KMS-11 (cell line): ENCODE measurements around the gene TOP3B.
"Not testable (repeated sequence)": the region's sequence is repeated elsewhere in the genome, so short reads cannot be mapped to it uniquely, and the experiment has no call there.

Experiments
- H2AFZ ChIP-seq: fragments of 200-600 bp; sonication (generic); 2 replicates; pipeline ENCODE4 v1.6.1; 2016; ENCODE audit warnings: antibody characterized with exemption, mixed run types, low read depth
- H3K27ac ChIP-seq: fragments of 200-600 bp; sonication (generic); 2 replicates; pipeline ENCODE4 v1.6.1; 2016; ENCODE audit warnings: mild to moderate bottlenecking, mixed run types
- H3K27me3 ChIP-seq: fragments of 200-600 bp; sonication (generic); 2 replicates; pipeline ENCODE4 v1.6.1; 2017; ENCODE audit warnings: mild to moderate bottlenecking, low read depth, mixed run types, moderate library complexity; ENCODE audit not compliant: insufficient read depth
- H3K36me3 ChIP-seq: fragments of 200-600 bp; sonication (generic); 2 replicates; pipeline ENCODE4 v1.6.1; 2017; ENCODE audit warnings: mild to moderate bottlenecking, mixed run types; ENCODE audit not compliant: insufficient read depth
- H3K4me1 ChIP-seq: fragments of 200-600 bp; sonication (generic); 2 replicates; pipeline ENCODE4 v1.6.1; 2016; ENCODE audit warnings: mild to moderate bottlenecking, low read depth, mixed run types; ENCODE audit not compliant: poor library complexity, severe bottlenecking
- H3K4me2 ChIP-seq: fragments of 200-600 bp; sonication (generic); 2 replicates; pipeline ENCODE4 v1.7.0; 2016; ENCODE audit warnings: mild to moderate bottlenecking, mixed run types
- H3K4me3 ChIP-seq: fragments of 200-600 bp; sonication (generic); IDR thresholded peaks from 2 replicates; pipeline ENCODE4 v1.6.1; 2017; ENCODE audit warnings: low read depth, low read length, mixed read lengths; ENCODE audit not compliant: insufficient read depth
- H3K79me2 ChIP-seq: fragments of 200-600 bp; sonication (generic); 2 replicates; pipeline ENCODE4 v1.6.1; 2016; ENCODE audit warnings: low read depth, mixed run types; ENCODE audit not compliant: insufficient read depth
- H3K9ac ChIP-seq: fragments of 200-600 bp; sonication (generic); 2 replicates; pipeline ENCODE4 v1.6.1; 2016; ENCODE audit warnings: mild to moderate bottlenecking, mixed run types
- H4K20me1 ChIP-seq: fragments of 200-600 bp; sonication (generic); 2 replicates; pipeline ENCODE4 v1.6.1; 2016; ENCODE audit warnings: mild to moderate bottlenecking, mixed run types; ENCODE audit not compliant: insufficient read depth
- CTCF ChIP-seq: fragments of 200-600 bp; sonication (generic); conservative IDR thresholded peaks from 2 replicates; pipeline ENCODE4 v1.6.1; 2017; ENCODE audit warnings: low read depth, mild to moderate bottlenecking, antibody characterized with exemption, low read length, moderate library complexity, mixed read lengths

TOP3B gene

DNA sequence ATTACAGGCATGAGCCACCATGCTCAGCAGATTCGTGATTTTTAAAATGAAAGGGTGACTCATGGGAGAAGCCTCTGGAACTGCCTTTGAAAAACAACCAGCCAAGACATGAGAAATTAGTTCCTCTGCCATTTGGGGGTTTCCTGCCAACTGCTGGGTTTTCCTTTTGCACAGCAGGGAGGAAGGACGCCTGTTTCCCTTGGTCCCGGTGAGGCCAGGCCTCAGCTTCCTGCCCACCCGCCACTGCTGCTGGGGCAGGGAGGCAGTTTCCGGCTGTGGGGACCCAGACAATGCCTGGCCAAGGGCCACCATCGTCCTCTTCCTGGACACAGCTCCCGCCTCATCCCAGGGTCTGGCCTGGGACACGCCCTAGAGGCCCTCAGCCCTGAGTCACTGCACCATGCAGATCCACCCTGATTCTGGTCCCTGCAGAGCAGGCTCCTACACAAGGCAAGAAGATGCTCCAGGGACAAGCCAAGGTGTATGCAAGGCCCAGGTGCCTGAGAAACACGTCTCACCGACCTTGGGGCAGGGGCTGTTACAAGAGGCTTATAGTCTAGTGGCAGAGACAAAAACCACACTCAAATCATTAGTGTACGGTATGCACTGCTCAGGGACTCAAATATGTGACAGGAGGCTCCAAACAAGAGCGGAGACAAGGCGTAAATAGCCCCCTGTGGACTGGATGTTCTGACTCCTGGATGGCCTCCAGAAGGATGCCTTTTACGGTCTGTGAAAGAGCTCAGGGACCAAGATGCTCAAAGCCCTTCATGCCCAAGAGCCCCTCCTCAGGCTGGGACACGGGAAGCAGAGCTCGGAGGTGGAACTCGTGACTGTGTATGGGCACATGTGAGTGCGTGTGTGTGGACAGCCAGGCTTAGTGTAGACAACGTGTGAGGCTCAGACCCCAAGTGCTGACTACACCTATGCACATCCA, 39.9 kb downstream of the TOP3B start:
- no peak overlapping the region for H2AFZ ChIP-seq
- H3K36me3 ChIP-seq, result no peaks in the 10 kb centered on the region
- peaks cover 8% of the 10 kb centered on the region for H3K4me1 ChIP-seq
- H3K27me3 ChIP-seq, result no peaks in the 10 kb centered on the region
- no peak overlapping the region for H3K4me3 ChIP-seq
- H3K9ac ChIP-seq, result no peak overlapping the region
- no peak overlapping the region for H3K27ac ChIP-seq
- no peaks in the 10 kb centered on the region for H4K20me1 ChIP-seq
- H3K4me2 ChIP-seq, result no peak overlapping the region
- no peak for TF ChIP-seq CTCF
- H3K79me2 ChIP-seq, result no peaks in the 10 kb centered on the region

GRCh38 chr22:21941921-21942320, 40.7 kb downstream of the TOP3B start:
- H3K36me3 ChIP-seq, result no peaks in the 10 kb centered on the region
- TF ChIP-seq CTCF, result no peak
- no peaks in the 10 kb centered on the region for H4K20me1 ChIP-seq
- no peak overlapping the region for H3K4me3 ChIP-seq
- H3K79me2 ChIP-seq, result no peaks in the 10 kb centered on the region
- H2AFZ ChIP-seq, result no peak overlapping the region
- H3K4me1 ChIP-seq, result peaks cover 11% of the 10 kb centered on the region
- no peaks in the 10 kb centered on the region for H3K27me3 ChIP-seq
- no peak overlapping the region for H3K27ac ChIP-seq
- H3K4me2 ChIP-seq, result no peak overlapping the region
- H3K9ac ChIP-seq, result no peak overlapping the region

GRCh38 chr22:21940521-21940920, 42.1 kb downstream of the TOP3B start:
- H3K27me3 ChIP-seq, result no peaks in the 10 kb centered on the region
- H3K4me1 ChIP-seq, result peaks cover 11% of the 10 kb centered on the region
- H3K4me2 ChIP-seq, result no peak overlapping the region
- no peaks in the 10 kb centered on the region for H3K79me2 ChIP-seq
- H3K4me3 ChIP-seq, result no peak overlapping the region
- H3K9ac ChIP-seq, result no peak overlapping the region
- no peak for TF ChIP-seq CTCF
- no peak overlapping the region for H2AFZ ChIP-seq
- no peak overlapping the region for H3K27ac ChIP-seq
- H3K36me3 ChIP-seq, result no peaks in the 10 kb centered on the region
- no peaks in the 10 kb centered on the region for H4K20me1 ChIP-seq

DNA sequence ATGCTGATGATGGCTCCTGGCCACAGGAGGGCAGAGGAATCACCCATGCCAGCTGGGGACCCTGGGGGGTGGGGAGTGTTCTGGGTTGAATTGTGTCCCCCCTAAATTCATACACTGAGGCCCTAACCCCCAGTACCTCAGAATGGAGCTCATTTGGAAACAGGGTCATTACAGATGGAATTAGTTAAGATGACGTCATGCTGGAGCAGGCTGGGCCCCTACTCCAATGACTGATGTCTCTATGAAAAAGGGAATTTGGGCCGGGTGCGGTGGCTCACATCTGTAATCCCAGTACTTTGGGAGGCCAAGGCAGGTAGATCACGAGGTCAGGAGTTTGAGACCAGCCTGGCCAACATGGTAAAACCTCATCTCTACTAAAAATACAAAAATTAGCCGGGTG, 42.7 kb downstream of the TOP3B start:
- H3K4me3 ChIP-seq, H3K79me2 ChIP-seq, H3K27me3 ChIP-seq, H3K4me2 ChIP-seq, H3K36me3 ChIP-seq, H3K27ac ChIP-seq, H4K20me1 ChIP-seq, H2AFZ ChIP-seq, H3K9ac ChIP-seq: not testable (repeated sequence)
- H3K4me1 ChIP-seq, result peaks cover 11% of the 10 kb centered on the region

DNA sequence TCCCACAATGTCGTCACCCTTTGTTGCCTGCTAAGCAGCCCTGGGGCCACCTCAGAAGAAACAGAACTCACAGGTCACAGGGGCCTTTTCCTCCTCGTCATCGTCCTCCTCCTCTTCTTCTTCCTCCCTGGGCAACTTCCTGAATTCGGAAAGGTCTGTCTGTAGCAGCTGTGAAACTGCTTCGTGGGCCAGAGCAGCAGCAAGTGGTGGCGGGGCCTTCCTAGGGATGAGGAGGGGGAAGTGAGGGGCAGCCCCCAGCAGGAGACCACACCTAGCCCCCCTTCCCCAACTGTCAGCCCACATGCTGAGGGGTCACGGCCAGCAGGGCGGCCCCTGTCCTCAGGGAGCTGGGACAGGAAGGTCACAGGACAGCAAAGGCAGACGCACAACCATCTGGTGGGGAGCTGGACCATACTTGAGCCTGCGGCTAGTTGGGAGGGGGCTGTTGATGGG, 43.1 kb downstream of the TOP3B start:
- Histone ChIP-seq H3K9ac (no peak overlapping the region), H3K79me2 (no peaks in the 10 kb centered on the region), H2AFZ (no peak overlapping the region), H3K4me2 (no peak overlapping the region), H3K4me1 (peaks cover 11% of the 10 kb centered on the region), H3K27ac (no peak overlapping the region), H4K20me1 (no peaks in the 10 kb centered on the region), H3K36me3 (no peaks in the 10 kb centered on the region), H3K27me3 (no peaks in the 10 kb centered on the region), H3K4me3 (no peak overlapping the region)
- TF ChIP-seq CTCF, result no peak
